Ramos (cell line): ENCODE measurements around the gene ANGEL2.
"Not testable (repeated sequence)": the region's sequence is repeated elsewhere in the genome, so short reads cannot be mapped to it uniquely, and the experiment has no call there.

Experiments used
- in situ Hi-C: fragments of 300-500 bp; cut with MboI; formaldehyde crosslinking; loops from one replicate; pipeline ENCODE4 v1.14.3; 2022; ENCODE audit warnings: low sequenced_read_pairs; ENCODE audit not compliant: unreplicated experiment

The ANGEL2 gene

GRCh38 chr1:213019450-213019849 lies 3.8 kb upstream of the ANGEL2 start:
- in situ Hi-C loops, result no loop called here

GRCh38 chr1:213017447-213018273 lies 2.0 kb upstream of the ANGEL2 start:
- in situ Hi-C loops, result no loop called here

- in situ Hi-C loops, result no loop called here
These were observed 1.0 kb downstream of the ANGEL2 start for GRCh38 chr1:213014642-213015041.

GRCh38 chr1:213008564-213008963 lies 7.1 kb downstream of the ANGEL2 start:
- in situ Hi-C loops, result no loop called here

- in situ Hi-C loops, result no loop called here
These were observed 12.4 kb downstream of the ANGEL2 start for GRCh38 chr1:213003256-213003655.

GRCh38 chr1:212994926-212995325 lies 20.7 kb downstream of the ANGEL2 start:
- in situ Hi-C loops, result no loop called here

GRCh38 chr1:212993960-212994359 lies 21.7 kb downstream of the ANGEL2 start:
- in situ Hi-C loops, result not testable (repeated sequence)

- in situ Hi-C loops, result no loop called here
These were observed 25.4 kb downstream of the ANGEL2 start for GRCh38 chr1:212990276-212990675.

GRCh38 chr1:212987702-212988322 lies 27.9 kb downstream of the ANGEL2 start:
- in situ Hi-C loops, result no loop called here

- in situ Hi-C loops, result no loop called here
These were observed 29.1 kb downstream of the ANGEL2 start for GRCh38 chr1:212986551-212986950.

- in situ Hi-C loops, result no loop called here
These were observed 31.0 kb downstream of the ANGEL2 start for GRCh38 chr1:212984522-212985291.

- in situ Hi-C loops, result no loop called here
These were observed 32.2 kb downstream of the ANGEL2 start for GRCh38 chr1:212983482-212983881.

GRCh38 chr1:212982430-212983152 lies 33.1 kb downstream of the ANGEL2 start:
- in situ Hi-C loops, result no loop called here

GRCh38 chr1:212981571-212982328 lies 33.9 kb downstream of the ANGEL2 start:
- in situ Hi-C loops, result no loop called here

GRCh38 chr1:212981025-212981495 lies 34.6 kb downstream of the ANGEL2 start:
- in situ Hi-C loops, result no loop called here

- in situ Hi-C loops, result no loop called here
These were observed 35.4 kb downstream of the ANGEL2 start for GRCh38 chr1:212980123-212980785.

GRCh38 chr1:212979340-212980122 lies 36.1 kb downstream of the ANGEL2 start:
- in situ Hi-C loops, result loop anchor here (10.0 kb wide), 1 partner anchor 315 kb away; no protein-coding TSS in a partner anchor
